GM12873 (cell line): ENCODE results near the gene FGF19.

Experiments
- TF ChIP-seq, protein P1 (sequence below): IDR thresholded peaks from 2 replicates; pipeline ENCODE4 v1.5.1; 2012; ENCODE audit warnings: low read depth, mild to moderate bottlenecking, moderate library complexity, low read length, control low read depth; ENCODE audit not compliant: insufficient read depth; ENCODE audit errors: missing control alignments

FGF19 gene

GRCh38 chr11:69666261-69666660 lies 37.6 kb downstream of the FGF19 start:
- TF ChIP-seq, protein P1, sequence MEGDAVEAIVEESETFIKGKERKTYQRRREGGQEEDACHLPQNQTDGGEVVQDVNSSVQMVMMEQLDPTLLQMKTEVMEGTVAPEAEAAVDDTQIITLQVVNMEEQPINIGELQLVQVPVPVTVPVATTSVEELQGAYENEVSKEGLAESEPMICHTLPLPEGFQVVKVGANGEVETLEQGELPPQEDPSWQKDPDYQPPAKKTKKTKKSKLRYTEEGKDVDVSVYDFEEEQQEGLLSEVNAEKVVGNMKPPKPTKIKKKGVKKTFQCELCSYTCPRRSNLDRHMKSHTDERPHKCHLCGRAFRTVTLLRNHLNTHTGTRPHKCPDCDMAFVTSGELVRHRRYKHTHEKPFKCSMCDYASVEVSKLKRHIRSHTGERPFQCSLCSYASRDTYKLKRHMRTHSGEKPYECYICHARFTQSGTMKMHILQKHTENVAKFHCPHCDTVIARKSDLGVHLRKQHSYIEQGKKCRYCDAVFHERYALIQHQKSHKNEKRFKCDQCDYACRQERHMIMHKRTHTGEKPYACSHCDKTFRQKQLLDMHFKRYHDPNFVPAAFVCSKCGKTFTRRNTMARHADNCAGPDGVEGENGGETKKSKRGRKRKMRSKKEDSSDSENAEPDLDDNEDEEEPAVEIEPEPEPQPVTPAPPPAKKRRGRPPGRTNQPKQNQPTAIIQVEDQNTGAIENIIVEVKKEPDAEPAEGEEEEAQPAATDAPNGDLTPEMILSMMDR, result no peak

DNA sequence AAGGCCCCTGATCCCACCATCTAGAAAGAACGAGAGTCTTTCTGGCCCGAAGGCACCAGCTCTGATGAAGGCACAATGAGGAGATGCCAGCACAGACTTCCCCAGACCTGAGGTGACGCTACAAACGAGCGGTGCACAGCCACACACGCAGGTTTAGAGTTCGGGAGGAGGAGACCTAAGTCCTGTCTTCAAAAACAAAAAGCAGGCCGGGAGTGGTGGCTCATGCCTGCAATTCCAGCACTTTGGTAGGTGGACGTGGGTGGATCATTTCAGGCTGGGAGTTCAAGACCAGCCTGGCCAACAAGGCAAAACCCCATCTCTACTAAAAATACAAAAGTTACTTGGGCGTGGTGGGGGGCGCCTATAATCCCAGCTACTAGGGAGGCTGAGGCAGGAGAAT lies 38.2 kb downstream of the FGF19 start:
- TF ChIP-seq, protein P1, result no peak

GRCh38 chr11:69664901-69665300 lies 38.9 kb downstream of the FGF19 start:
- TF ChIP-seq, protein P1, result no peak

GRCh38 chr11:69664103-69664775 lies 39.6 kb downstream of the FGF19 start:
- TF ChIP-seq, protein P1, result no peak

- TF ChIP-seq, protein P1, result no peak
Measured at GRCh38 chr11:69663326-69663725, 40.5 kb downstream of the FGF19 start.

GRCh38 chr11:69662806-69663205 lies 41.0 kb downstream of the FGF19 start:
- TF ChIP-seq, protein P1, result no peak

DNA sequence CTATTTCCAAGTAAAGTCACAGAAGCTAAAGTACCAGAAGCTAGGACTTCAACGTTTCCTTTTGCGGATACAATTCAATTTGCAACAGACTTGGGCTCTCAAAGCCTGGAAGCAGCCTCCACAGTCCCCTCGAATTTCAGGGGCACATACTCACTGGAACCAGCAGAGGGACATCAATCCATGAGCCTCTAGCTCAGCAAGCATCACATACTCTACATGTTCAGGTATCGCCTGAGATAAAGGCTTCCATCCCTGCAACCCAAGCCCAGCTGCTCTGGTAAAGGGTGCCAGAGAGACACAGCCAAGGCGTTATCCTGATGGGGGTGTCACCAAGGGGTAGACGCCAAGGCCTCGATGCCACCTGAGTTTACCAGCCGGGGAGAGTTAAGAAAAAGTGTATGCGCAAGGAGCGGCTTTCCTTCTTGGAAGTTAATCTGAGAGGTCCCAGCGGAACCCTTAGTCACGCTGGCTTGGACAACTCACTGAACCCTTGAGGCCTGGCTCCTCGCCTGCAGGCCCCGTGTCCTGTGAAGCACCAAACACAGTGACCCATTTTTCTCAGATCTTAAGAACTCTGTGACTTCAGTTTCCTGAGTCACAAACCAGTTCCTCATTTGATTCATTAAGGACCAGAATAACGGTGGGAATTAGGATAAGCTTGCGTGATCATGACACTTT lies 41.7 kb downstream of the FGF19 start:
- TF ChIP-seq, protein P1, result peak; percentile 19
